BJ (cell line): Measurements from ENCODE around the gene TRPM5. TPM values are rescaled to one million over a fixed set of nuclear protein-coding genes. Genes with fewer than 3 reads are reported as not detected.

Experiments
- CTCF ChIA-PET: fragments of 350-600 bp; formaldehyde crosslinking; extraction: SDS; loops from one replicate; lab custom pipeline; 2021; ENCODE audit warnings: antibody characterized with exemption, inconsistent platforms; lab: Yijun Ruan, JAX
- POLR2A ChIA-PET: fragments of 300-600 bp; sonication (Branson Sonifier 250); formaldehyde crosslinking; extraction: SDS; loops from one replicate; lab custom pipeline; 2021; ENCODE audit warnings: antibody characterized with exemption; lab: Charles Lee
- DNase-seq: peaks from one replicate; pipeline ENCODE4 v3.0.0-alpha.2; 2011; ENCODE audit warnings: low read depth
- H3K27me3 ChIP-seq: 2 replicates; pipeline ENCODE4 v1.6.0; 2011; ENCODE audit warnings: low read length; ENCODE audit not compliant: control insufficient read depth, insufficient read depth
- H3K36me3 ChIP-seq: 2 replicates; pipeline ENCODE4 v1.5.1; 2011; ENCODE audit warnings: low read length; ENCODE audit not compliant: control insufficient read depth, insufficient read depth
- H3K4me3 ChIP-seq: 2 replicates; pipeline ENCODE4 v1.5.1; 2011; ENCODE audit warnings: low read depth, mild to moderate bottlenecking, control low read depth, low read length
- CTCF ChIP-seq: IDR thresholded peaks from 2 replicates; pipeline ENCODE4 v1.5.1; 2011; ENCODE audit warnings: low read depth, mild to moderate bottlenecking, control low read depth, inconsistent platforms, low read length, moderate library complexity; ENCODE audit not compliant: insufficient read depth
- polyA plus RNA-seq: library from polyadenylated mRNA; depleted of rRNA; stranded (reverse); fragments of >200 nt; gene quantifications from 2 replicates; pipeline ENCODE4 v1.2.3, GENCODE V29; 2011

The TRPM5 gene
- polyA plus RNA-seq, 1 experiment = not detected

- no peaks in the 10 kb centered on the region for H3K27me3 ChIP-seq
- no peak overlapping the region for H3K4me3 ChIP-seq
- no peak for TF ChIP-seq CTCF
- ChIA-PET CTCF (interaction anchor here (1.3 kb wide), 1 partner anchor 65 kb away, joined by 3 read pairs; no protein-coding TSS in a partner anchor), POLR2A (no interaction called here)
- no peaks in the 10 kb centered on the region for H3K36me3 ChIP-seq
- no peak for DNase-seq
These were observed 21.1 kb upstream of the TRPM5 start for GRCh38 chr11:2465202-2466068.

GRCh38 chr11:2464451-2465165 is 20.3 kb upstream of the TRPM5 start:
- H3K36me3 ChIP-seq = no peaks in the 10 kb centered on the region
- ChIA-PET POLR2A (no interaction called here), CTCF (no interaction called here)
- no peak for TF ChIP-seq CTCF
- no peaks in the 10 kb centered on the region for H3K27me3 ChIP-seq
- no peak overlapping the region for H3K4me3 ChIP-seq
- no peak for DNase-seq

- no peak for DNase-seq
- no peak overlapping the region for H3K4me3 ChIP-seq
- H3K36me3 ChIP-seq = no peaks in the 10 kb centered on the region
- POLR2A ChIA-PET = no interaction called here
- CTCF ChIA-PET = no interaction called here
- H3K27me3 ChIP-seq = no peaks in the 10 kb centered on the region
- no peak for TF ChIP-seq CTCF
These were observed 19.5 kb upstream of the TRPM5 start for GRCh38 chr11:2463766-2464277.

DNA sequence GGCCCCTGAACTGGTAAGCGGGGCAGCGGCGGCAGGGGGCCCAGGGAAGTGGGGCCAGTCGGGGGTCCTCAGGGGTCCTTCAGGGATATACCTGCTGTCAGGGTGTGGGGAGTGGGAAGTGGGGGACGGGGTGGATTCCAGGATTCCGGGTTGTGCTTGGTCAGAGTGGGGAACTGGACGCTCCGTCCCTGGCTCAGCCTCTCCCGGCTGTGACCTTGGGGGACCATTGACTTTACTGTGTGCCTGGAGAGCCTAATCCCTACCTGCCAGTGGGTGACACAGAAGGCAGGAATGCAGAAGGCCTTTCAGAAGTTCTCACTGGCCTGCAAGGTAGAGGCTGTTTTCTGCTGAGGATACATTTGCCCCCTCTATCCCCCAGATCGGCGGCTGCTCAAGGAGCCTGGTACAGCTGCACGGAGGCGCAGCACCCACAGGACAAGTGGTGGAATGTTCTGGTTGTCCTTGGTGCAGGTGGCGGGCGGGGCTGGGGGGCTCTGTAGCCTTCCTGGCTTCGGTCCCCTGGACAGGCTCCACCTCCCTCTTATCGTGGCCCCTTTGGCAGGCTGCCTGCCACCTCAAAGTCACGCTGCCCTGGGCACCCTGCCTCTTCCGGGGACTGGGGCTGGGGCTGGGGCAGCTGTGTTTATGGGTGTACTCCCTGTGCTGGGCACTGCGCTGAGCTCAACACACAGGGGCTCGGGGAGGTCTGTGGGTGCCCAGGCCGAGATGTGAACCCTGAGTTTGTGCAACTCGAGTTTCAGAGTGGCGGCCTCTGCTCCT is 18.9 kb upstream of the TRPM5 start:
- Histone ChIP-seq H3K36me3 (no peaks in the 10 kb centered on the region), H3K27me3 (no peaks in the 10 kb centered on the region), H3K4me3 (no peak overlapping the region)
- no peak for TF ChIP-seq CTCF
- DNase-seq = no peak
- CTCF ChIA-PET = no interaction called here
- POLR2A ChIA-PET = no interaction called here
